Type B pancreatic cell (in vitro differentiated cells): Measurements from ENCODE around the gene RASEF. TPM values are rescaled to one million over a fixed set of nuclear protein-coding genes. Genes with fewer than 3 reads are reported as not detected.

ENCODE experiments used
- DNase-seq: peaks from one replicate; pipeline ENCODE4 v3.0.0; 2021; ENCODE audit warnings: mixed read lengths; ENCODE audit not compliant: unreplicated experiment; ENCODE audit errors: extremely low spot score
- H3K27ac Mint-ChIP-seq: 2 replicates; pipeline ENCODE4 v1.8.0; 2021; ENCODE audit warnings: mild to moderate bottlenecking, mixed read lengths
- H3K27me3 Mint-ChIP-seq: 2 replicates; pipeline ENCODE4 v1.8.0; 2021; ENCODE audit warnings: mixed read lengths
- H3K36me3 Mint-ChIP-seq: 2 replicates; pipeline ENCODE4 v1.8.0; 2021; ENCODE audit warnings: mixed read lengths
- H3K4me1 Mint-ChIP-seq: one replicate; pipeline ENCODE4 v1.8.0; 2021; ENCODE audit warnings: mixed read lengths; ENCODE audit not compliant: unreplicated experiment
- H3K4me3 Mint-ChIP-seq: 2 replicates; pipeline ENCODE4 v1.8.0; 2021; ENCODE audit warnings: mild to moderate bottlenecking, mixed read lengths
- H3K9me3 Mint-ChIP-seq: 2 replicates; pipeline ENCODE4 v1.8.0; 2021; ENCODE audit warnings: mixed read lengths
- CTCF ChIP-seq: fragments of 200-600 bp; sonication (generic); conservative IDR thresholded peaks from 2 replicates; pipeline ENCODE4 v1.5.0; 2021; ENCODE audit warnings: antibody characterized with exemption, mild to moderate bottlenecking
- total RNA-seq: library from RNA; stranded (reverse); gene quantifications from 2 replicates; pipeline ENCODE4 v1.2.1, GENCODE V29; 2021; ENCODE audit warnings: low replicate concordance

The RASEF gene
- total RNA-seq, 1 donor from 2014 or later = 10.0 TPM

- Mint-ChIP-seq H3K4me1 (no peaks in the 10 kb centered on the region), H3K4me3 (no peak overlapping the region), H3K9me3 (no peaks in the 10 kb centered on the region), H3K27me3 (no peaks in the 10 kb centered on the region), H3K27ac (no peak overlapping the region), H3K36me3 (peaks cover 9% of the 10 kb centered on the region)
- TF ChIP-seq CTCF = no peak
- DNase-seq = no peak
Measured at GRCh38 chr9:83023151-83023550, 39.8 kb downstream of the RASEF start.

GRCh38 chr9:83020864-83021263, 42.1 kb downstream of the RASEF start:
- no peak for TF ChIP-seq CTCF

GRCh38 chr9:83020327-83020726, 42.6 kb downstream of the RASEF start:
- H3K27me3 Mint-ChIP-seq = no peaks in the 10 kb centered on the region
- TF ChIP-seq CTCF = no peak
- DNase-seq = no peak
- H3K27ac Mint-ChIP-seq = no peak overlapping the region
- H3K9me3 Mint-ChIP-seq = no peaks in the 10 kb centered on the region
- H3K4me3 Mint-ChIP-seq = no peak overlapping the region
- H3K4me1 Mint-ChIP-seq = no peaks in the 10 kb centered on the region
- peaks cover 9% of the 10 kb centered on the region for H3K36me3 Mint-ChIP-seq

More at GRCh38 chr9:83020864-83021263, 42.1 kb downstream of the RASEF start:
- Mint-ChIP-seq H3K36me3 (peaks cover 9% of the 10 kb centered on the region), H3K4me3 (no peak overlapping the region), H3K27me3 (no peaks in the 10 kb centered on the region), H3K4me1 (no peaks in the 10 kb centered on the region), H3K9me3 (no peaks in the 10 kb centered on the region), H3K27ac (no peak overlapping the region)
- no peak for DNase-seq

GRCh38 chr9:83019246-83019645, 43.7 kb downstream of the RASEF start:
- Mint-ChIP-seq H3K4me3 (no peak overlapping the region), H3K36me3 (peaks cover 9% of the 10 kb centered on the region), H3K27me3 (no peaks in the 10 kb centered on the region), H3K27ac (no peak overlapping the region), H3K9me3 (no peaks in the 10 kb centered on the region), H3K4me1 (no peaks in the 10 kb centered on the region)
- TF ChIP-seq CTCF = no peak
- DNase-seq = no peak

- H3K27me3 Mint-ChIP-seq = no peaks in the 10 kb centered on the region
- H3K36me3 Mint-ChIP-seq = peaks cover 13% of the 10 kb centered on the region
- H3K9me3 Mint-ChIP-seq = no peaks in the 10 kb centered on the region
- H3K4me3 Mint-ChIP-seq = no peak overlapping the region
- no peak overlapping the region for H3K27ac Mint-ChIP-seq
- TF ChIP-seq CTCF = no peak
- no peak for DNase-seq
- peaks cover 4% of the 10 kb centered on the region for H3K4me1 Mint-ChIP-seq
Measured at GRCh38 chr9:83015897-83016296, 47.0 kb downstream of the RASEF start.
